Activated T-helper 1 cell treated with anti-CD3 and anti-CD28 coated beads, Interleukin-12 subunit alpha, Interleukin-12 subunit beta, Interleukin-2, Interleukin-4 antibody, amounts not matched to agents 30 ng/mL and 10 ng/mL and 1 ng/mL, durations not matched to agents 14 hours and 24 hours and 36 hours (primary cell): Measurements from ENCODE around the gene SPX. TPM values are rescaled to one million over a fixed set of nuclear protein-coding genes. Genes with fewer than 3 reads are reported as not detected.
A peak's percentile ranks its signal among the peaks of the same experiment; 100 is the strongest.

ENCODE experiments used
- DNase-seq: peaks from one replicate; pipeline ENCODE4 v3.0.0; 2021; ENCODE audit warnings: low spot score
- H3K27ac Mint-ChIP-seq: one replicate; pipeline ENCODE4 v1.8.0; 2021; ENCODE audit warnings: mild to moderate bottlenecking, mixed read lengths
- H3K27me3 Mint-ChIP-seq: one replicate; pipeline ENCODE4 v1.8.0; 2022; ENCODE audit warnings: mild to moderate bottlenecking, moderate library complexity, mixed read lengths; ENCODE audit not compliant: insufficient read depth
- H3K36me3 Mint-ChIP-seq: one replicate; pipeline ENCODE4 v1.8.0; 2021; ENCODE audit warnings: low read depth, mixed read lengths
- H3K4me1 Mint-ChIP-seq: one replicate; pipeline ENCODE4 v1.8.0; 2021; ENCODE audit warnings: low read depth, mixed read lengths
- H3K4me3 Mint-ChIP-seq: one replicate; pipeline ENCODE4 v1.8.0; 2021; ENCODE audit warnings: mild to moderate bottlenecking, moderate library complexity, mixed read lengths
- H3K9me3 Mint-ChIP-seq: one replicate; pipeline ENCODE4 v1.8.0; 2021; ENCODE audit warnings: mixed read lengths
- intact Hi-C: fragments of 100-400 bp; cut with micrococcal nuclease; formaldehyde crosslinking; loops from one replicate; pipeline ENCODE4 v1.15.1; 2024
- total RNA-seq: library from RNA; stranded (reverse); gene quantifications from 2 replicates; pipeline ENCODE4 v1.2.3, GENCODE V29; 2022

The SPX gene
- total RNA-seq, 1 donor from 2014 or later, result 1.0 TPM

DNA sequence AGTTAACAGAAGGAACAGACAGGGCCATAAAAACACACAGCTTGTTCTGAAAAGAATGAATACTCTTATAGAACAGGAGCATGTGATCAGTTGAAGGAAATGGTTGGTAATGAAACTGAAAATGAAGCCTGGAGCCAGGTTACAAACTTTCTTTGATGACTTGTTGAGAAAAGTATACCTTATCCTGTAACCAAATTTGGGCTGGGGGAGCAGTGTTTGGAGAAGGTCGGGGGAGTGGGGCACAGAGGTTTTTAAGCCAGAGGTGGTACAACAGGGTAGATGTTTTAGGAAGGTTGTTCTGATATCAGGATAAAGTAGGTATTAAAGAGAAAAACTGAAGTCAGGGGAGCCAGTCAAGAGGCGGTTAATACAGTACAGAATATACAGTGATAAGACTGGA is 16.3 kb upstream of the SPX start:
- peak overlapping the region; percentile 89 for H3K27ac Mint-ChIP-seq
- H3K4me1 Mint-ChIP-seq, result peaks cover 42% of the 10 kb centered on the region
- H3K36me3 Mint-ChIP-seq, result peaks cover 46% of the 10 kb centered on the region

DNA sequence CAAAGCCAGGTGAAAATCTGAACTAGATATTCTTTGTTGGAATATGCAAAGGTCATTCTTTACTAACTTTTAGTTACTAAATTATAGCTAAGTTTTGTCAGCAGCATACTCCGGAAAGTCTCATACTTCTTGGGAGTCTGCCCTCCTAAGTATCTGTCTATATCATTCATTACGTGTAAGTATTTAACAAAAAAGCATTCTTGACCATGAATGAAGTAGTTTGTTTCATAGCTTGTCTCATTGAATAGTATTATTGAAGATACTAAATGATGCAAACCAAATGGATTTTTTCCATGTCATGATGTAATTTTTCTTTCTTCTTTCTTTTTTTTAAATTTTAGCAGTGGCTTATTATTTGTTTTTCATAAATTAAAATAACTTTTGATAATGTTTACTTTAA is 9.8 kb upstream of the SPX start:
- H3K27me3 Mint-ChIP-seq, result no peaks in the 10 kb centered on the region
- no peak for DNase-seq
- intact Hi-C loops, result no loop called here
- H3K27ac Mint-ChIP-seq, result no peak overlapping the region
- no peaks in the 10 kb centered on the region for H3K9me3 Mint-ChIP-seq
- H3K4me1 Mint-ChIP-seq, result peaks cover 3% of the 10 kb centered on the region
- H3K36me3 Mint-ChIP-seq, result peaks cover 26% of the 10 kb centered on the region
- no peak overlapping the region for H3K4me3 Mint-ChIP-seq

More for the DNA sequence above, 16.3 kb upstream of the SPX start:
- DNase-seq, result peak; percentile 33
- no peaks in the 10 kb centered on the region for H3K27me3 Mint-ChIP-seq
- H3K9me3 Mint-ChIP-seq, result no peaks in the 10 kb centered on the region
- intact Hi-C loops, result loop anchor here (1.0 to 10.0 kb wide), 4 partner anchors 8 to 195 kb away; partner anchors contain the start of genes GOLT1B, LDHB and RECQL
- peak overlapping the region; percentile 76 for H3K4me3 Mint-ChIP-seq

DNA sequence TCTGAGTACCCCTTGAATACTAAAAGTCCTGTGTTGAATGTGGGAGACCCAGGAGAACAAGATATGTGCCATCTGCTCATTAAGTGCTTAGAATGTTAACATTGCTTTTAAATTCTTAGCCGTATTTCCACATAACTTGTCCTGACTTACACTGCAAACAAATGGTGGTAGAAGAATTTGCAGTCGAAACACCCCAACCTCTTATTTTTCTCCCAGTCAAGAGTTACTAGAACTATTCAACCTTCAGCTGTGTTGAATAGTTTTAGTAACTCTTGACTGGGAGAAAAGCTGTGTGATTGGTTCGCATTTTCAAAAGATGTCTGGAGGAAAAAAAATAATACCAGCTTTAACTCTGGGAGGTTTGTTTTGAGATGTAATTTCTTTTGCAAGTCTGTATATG is 7.6 kb upstream of the SPX start:
- H3K36me3 Mint-ChIP-seq, result peaks cover 19% of the 10 kb centered on the region
- no peak overlapping the region for H3K27ac Mint-ChIP-seq
- DNase-seq, result no peak
- intact Hi-C loops, result no loop called here
- H3K9me3 Mint-ChIP-seq, result no peaks in the 10 kb centered on the region
- H3K4me1 Mint-ChIP-seq, result no peaks in the 10 kb centered on the region
- no peak overlapping the region for H3K4me3 Mint-ChIP-seq
- H3K27me3 Mint-ChIP-seq, result peaks cover 2% of the 10 kb centered on the region

DNA sequence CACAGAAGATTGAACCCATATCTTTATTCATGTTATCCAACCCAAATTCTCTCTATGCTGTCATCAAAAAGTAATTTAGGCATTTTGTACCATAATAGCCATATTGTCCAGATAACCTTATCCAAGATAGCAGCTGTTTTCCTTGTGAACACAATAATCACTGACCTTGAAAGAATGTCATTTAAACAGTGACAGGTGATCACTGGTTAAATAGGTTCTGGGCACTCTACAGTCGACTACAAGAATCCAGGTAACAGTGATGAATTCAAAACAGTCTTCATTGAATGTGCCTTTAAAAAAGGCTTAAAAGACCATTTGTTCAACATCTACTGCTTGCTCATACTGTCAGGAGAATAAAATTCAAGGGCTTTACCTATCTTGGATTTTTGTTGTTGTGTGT is 4.6 kb upstream of the SPX start:
- H3K4me1 Mint-ChIP-seq, result no peaks in the 10 kb centered on the region
- peaks cover 13% of the 10 kb centered on the region for H3K27me3 Mint-ChIP-seq
- intact Hi-C loops, result no loop called here
- H3K27ac Mint-ChIP-seq, result no peak overlapping the region
- DNase-seq, result no peak
- H3K4me3 Mint-ChIP-seq, result no peak overlapping the region
- peaks cover 5% of the 10 kb centered on the region for H3K36me3 Mint-ChIP-seq
- peaks cover 9% of the 10 kb centered on the region for H3K9me3 Mint-ChIP-seq

DNA sequence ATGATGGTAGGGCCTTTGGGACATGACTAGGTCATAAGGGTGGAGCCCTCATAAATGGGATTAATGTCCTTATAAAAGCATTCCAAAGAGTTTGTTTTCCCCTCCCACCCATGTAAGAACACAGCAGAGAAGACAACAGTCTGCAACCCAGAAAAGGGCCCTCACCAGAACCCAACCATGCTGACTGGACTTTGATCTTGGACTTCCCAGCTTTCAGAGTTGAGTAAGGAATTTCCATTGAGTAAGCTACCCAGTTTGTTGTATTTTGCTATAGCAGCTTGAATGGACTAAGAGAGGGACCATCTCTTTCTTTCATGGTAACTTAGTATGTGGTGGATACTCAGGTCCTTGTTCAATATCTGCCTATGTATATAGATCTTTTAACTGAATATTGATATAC is 2.9 kb upstream of the SPX start:
- H3K27ac Mint-ChIP-seq, result no peak overlapping the region
- peaks cover 16% of the 10 kb centered on the region for H3K27me3 Mint-ChIP-seq
- intact Hi-C loops, result no loop called here
- H3K4me3 Mint-ChIP-seq, result no peak overlapping the region
- peaks cover 5% of the 10 kb centered on the region for H3K4me1 Mint-ChIP-seq
- peaks cover 2% of the 10 kb centered on the region for H3K36me3 Mint-ChIP-seq
- H3K9me3 Mint-ChIP-seq, result peaks cover 9% of the 10 kb centered on the region
- DNase-seq, result no peak

DNA sequence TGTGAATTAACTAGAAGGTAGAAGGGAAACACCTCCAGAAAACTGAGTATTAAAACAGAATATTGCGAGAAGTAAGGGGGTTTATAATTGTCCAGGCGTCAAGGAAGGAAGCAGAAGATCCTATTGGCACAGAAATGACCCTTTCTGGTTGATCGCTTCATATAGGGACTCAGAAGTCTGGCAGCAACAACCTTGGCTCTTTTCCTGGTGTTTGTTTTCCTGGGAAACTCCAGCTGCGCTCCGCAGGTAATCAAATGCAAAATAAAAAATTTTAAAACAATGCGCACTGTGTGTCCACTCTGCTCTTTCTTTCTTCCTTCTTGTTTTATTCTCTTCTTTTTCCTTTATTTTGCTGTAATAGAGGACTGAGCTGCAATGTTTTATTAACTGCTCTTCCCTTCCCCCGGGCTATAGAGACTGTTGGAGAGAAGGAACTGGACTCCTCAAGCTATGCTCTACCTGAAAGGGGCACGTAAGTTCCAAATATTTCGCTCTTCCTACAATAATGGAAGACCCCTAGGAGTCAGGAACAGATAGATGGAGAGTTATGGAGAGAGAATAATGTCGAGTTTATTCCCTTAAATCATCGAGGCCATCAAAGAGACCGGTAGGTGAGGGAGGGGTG is 737 bp downstream of the SPX start:
- H3K4me1 Mint-ChIP-seq, result peaks cover 5% of the 10 kb centered on the region
- intact Hi-C loops, result loop anchor here (1.0 to 5.0 kb wide), 3 partner anchors 17 to 153 kb away; no protein-coding TSS in a partner anchor
- peaks cover 2% of the 10 kb centered on the region for H3K36me3 Mint-ChIP-seq
- peak overlapping the region; percentile 46 for H3K27ac Mint-ChIP-seq
- peaks cover 9% of the 10 kb centered on the region for H3K9me3 Mint-ChIP-seq
- DNase-seq, result no peak
- H3K27me3 Mint-ChIP-seq, result peaks cover 30% of the 10 kb centered on the region
- H3K4me3 Mint-ChIP-seq, result peak overlapping the region; percentile 86

DNA sequence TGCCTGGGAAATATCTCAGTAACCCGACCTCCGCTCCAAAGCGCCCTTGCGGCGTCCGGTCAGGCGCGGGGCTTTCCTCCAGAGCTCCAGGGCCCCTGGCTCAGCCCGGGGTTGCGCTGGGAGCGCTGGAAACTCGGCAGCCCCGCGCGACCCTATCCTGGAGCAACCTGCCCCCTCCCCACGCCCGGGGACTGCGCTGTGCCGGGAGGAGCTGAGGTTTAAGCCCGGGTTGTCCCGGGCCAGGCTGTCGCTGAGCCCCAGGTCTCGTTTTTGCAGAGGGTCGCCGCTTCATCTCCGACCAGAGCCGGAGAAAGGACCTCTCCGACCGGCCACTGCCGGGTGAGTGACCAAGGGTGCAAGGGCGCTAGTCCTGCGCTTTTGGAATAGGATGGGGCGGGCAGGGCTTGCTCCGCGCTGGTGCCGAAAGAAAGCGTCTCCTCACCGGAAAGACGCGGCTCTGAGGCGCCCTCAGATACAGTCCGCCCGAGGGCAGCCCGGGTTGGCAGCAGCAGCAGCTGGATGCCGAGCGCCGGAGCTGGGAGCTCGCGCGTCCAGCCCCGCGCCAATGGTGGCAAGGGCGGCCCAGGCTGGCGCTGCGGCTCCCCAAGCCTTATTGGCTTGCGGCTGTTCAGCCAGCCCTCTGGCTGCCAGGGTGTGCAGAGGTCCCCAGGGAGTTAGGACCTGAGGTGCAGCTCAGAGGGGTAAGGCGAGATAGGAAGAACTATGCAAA is 1.5 kb downstream of the SPX start:
- H3K27ac Mint-ChIP-seq, result no peak overlapping the region
- peak; percentile 51 for DNase-seq
- intact Hi-C loops, result loop anchor here (1.0 to 5.0 kb wide), 4 partner anchors 17 to 153 kb away; partner anchors contain the start of genes GOLT1B and RECQL
- H3K9me3 Mint-ChIP-seq, result peaks cover 9% of the 10 kb centered on the region
- H3K4me3 Mint-ChIP-seq, result peak overlapping the region; percentile 86
- peaks cover 2% of the 10 kb centered on the region for H3K36me3 Mint-ChIP-seq
- peaks cover 5% of the 10 kb centered on the region for H3K4me1 Mint-ChIP-seq
- peaks cover 27% of the 10 kb centered on the region for H3K27me3 Mint-ChIP-seq

DNA sequence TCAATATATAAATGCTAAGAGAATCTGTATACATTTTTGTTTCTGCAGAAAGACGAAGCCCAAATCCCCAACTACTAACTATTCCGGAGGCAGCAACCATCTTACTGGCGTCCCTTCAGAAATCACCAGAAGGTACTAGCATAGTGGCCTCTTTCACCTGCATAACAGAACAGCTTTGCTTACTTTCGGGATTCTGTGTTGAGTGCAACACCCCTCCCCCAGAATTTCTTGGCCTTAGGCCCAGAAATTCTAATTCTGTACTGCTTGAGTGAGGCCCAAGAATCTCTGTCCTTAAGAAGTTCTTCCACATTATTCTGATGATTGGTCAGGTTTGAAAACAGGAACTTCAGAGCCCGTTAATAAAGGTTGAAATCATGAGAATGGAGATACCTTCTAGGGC is 2.9 kb downstream of the SPX start:
- Mint-ChIP-seq H3K27ac (no peak overlapping the region), H3K9me3 (peaks cover 9% of the 10 kb centered on the region), H3K27me3 (peaks cover 27% of the 10 kb centered on the region), H3K36me3 (peaks cover 2% of the 10 kb centered on the region), H3K4me1 (peaks cover 5% of the 10 kb centered on the region), H3K4me3 (peak overlapping the region; percentile 68)
- intact Hi-C loops, result loop anchor here (1.0 to 5.0 kb wide), 2 partner anchors 28 to 113 kb away; partner anchors contain the start of genes GOLT1B and RECQL
- no peak for DNase-seq

DNA sequence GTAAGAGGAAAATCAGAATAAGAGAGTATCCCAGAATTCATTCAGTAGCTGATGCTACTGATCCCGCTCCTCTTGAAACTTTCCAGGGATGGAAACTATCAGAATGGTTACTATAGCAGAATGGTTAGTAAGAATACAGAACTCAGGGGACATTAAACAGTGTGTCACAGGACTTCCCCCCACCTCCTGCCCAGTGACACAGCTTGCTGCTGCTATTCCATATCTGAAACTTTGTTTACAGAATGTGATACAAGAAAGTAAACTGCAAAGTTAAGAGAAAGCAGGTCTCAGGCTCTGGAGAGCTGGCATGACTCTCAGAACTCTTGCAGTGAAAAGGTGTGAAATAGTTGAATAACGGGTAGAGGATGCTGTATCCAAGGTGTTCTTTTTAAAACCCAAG is 3.4 kb downstream of the SPX start:
- Mint-ChIP-seq H3K36me3 (peaks cover 2% of the 10 kb centered on the region), H3K4me1 (peaks cover 5% of the 10 kb centered on the region), H3K9me3 (peaks cover 5% of the 10 kb centered on the region), H3K27ac (no peak overlapping the region), H3K27me3 (peaks cover 24% of the 10 kb centered on the region), H3K4me3 (no peak overlapping the region)
- intact Hi-C loops, result loop anchor here (5.0 kb wide), 1 partner anchor 113 kb away; no protein-coding TSS in a partner anchor
- no peak for DNase-seq

DNA sequence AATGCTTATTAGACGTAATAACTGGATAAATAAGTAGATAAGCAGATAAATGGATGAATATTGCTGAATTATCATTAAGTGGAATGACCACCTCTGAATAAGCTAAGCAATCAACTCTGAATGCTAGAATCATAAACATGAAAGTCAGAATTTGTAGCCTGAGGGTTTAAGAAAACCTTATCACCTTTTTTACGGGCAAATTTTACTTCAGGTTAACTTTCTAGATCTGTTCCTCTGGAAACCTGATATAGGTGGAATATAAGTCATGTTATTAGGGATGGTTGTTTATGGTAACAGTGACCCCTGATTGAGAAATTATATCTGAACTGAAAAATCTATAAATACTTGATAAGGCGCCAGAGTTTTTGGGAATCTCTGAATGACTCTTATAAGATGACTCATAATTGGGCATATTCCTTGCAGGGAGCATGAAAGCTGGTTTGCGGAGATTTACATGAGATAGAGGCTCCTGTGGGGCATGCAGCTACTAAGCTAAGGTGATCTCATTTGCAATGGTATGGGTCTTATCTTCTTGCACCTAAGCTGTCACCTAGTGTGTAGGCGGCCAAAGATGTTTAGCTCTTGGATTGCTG is 12.1 kb downstream of the SPX start:
- Mint-ChIP-seq H3K9me3 (no peaks in the 10 kb centered on the region), H3K27me3 (no peaks in the 10 kb centered on the region), H3K36me3 (no peaks in the 10 kb centered on the region), H3K4me3 (no peak overlapping the region), H3K27ac (no peak overlapping the region), H3K4me1 (no peaks in the 10 kb centered on the region)
- intact Hi-C loops, result no loop called here
- DNase-seq, result no peak

DNA sequence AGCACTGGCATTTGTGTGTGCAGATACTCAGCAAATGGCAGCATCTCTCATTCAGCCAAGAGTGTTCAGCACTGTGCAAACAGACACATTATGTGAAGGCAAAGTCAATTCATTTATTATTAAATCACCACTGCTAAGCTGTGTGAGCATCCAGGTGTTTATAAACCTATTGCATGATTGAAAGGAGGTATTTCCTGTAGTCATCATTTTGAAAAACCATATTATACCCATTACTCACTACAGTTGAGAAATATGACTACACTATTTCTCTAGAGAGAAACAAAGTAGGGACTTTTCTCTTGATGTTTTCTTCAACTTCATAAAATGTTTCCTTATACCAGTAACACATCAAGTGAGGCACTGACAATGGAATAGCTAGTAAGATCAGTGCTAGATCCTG is 13.7 kb downstream of the SPX start:
- Mint-ChIP-seq H3K27me3 (no peaks in the 10 kb centered on the region), H3K27ac (no peak overlapping the region), H3K4me3 (no peak overlapping the region), H3K36me3 (no peaks in the 10 kb centered on the region), H3K9me3 (no peaks in the 10 kb centered on the region), H3K4me1 (no peaks in the 10 kb centered on the region)
- DNase-seq, result no peak
- intact Hi-C loops, result no loop called here

DNA sequence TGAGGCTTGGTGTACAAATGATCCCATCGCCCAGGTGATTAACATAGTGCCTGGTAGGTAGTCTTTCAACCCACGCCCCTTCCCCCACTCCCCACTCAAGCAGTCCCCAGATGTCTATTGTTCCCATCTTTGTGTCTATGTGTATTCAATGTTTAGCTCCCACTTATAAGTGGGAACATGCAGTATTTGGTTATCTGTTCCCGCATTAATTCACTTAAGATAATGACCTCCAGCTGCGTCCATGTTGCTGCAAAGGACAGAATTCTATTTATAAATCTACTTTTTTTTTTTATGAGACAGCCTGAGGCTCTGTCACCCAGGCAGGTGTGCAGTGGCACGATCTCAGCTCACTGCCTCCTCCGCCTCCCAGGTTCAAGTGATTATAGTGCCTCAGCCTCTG is 15.7 kb downstream of the SPX start:
- Mint-ChIP-seq H3K4me3 (no peak overlapping the region), H3K36me3 (no peaks in the 10 kb centered on the region), H3K27me3 (no peaks in the 10 kb centered on the region), H3K9me3 (no peaks in the 10 kb centered on the region), H3K4me1 (no peaks in the 10 kb centered on the region), H3K27ac (no peak overlapping the region)
- intact Hi-C loops, result no loop called here
- no peak for DNase-seq

DNA sequence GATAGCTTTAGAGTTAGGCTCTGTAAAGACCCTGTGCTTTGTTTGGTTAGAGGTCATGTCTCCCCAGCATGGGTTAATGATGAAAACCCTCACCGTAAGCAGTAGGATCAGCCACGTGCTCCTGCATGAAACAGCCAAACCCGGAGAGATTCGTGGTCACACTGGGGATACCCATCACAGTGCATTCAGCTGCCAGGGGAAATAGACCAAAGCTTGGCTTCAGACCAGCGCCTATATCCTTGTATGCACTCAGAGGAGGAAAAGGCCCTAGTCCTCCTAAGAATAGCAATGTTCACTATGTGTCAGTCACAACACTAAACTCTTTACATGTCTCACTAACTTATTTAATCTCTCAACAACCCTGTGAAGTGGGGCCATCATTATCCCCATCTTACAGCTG is 16.3 kb downstream of the SPX start:
- Mint-ChIP-seq H3K36me3 (no peaks in the 10 kb centered on the region), H3K9me3 (no peaks in the 10 kb centered on the region), H3K4me3 (no peak overlapping the region), H3K27me3 (no peaks in the 10 kb centered on the region), H3K4me1 (peaks cover 3% of the 10 kb centered on the region), H3K27ac (no peak overlapping the region)
- intact Hi-C loops, result no loop called here
- no peak for DNase-seq
